ENCODE data around the gene RRN3. TPM values are rescaled to one million over a fixed set of nuclear protein-coding genes. Genes with fewer than 3 reads are reported as not detected.

RRN3 gene
- total RNA-seq, 1 experiment from 2014 or later = 40.9 TPM

- TF ChIP-seq CTCF (conservative IDR thresholded peaks at IDR 0.05) = no peak
- Histone ChIP-seq H2BK120ac (ENCODE audit: low read depth, low read length, poor library complexity, severe bottlenecking) (no peak overlapping the region), H3K4me1 (ENCODE audit: insufficient read depth, low read length) (no peaks in the 10 kb centered on the region; the same call in 1 of the 2 replicates), H4K20me1 (ENCODE audit: control insufficient read depth, insufficient read depth, insufficient read length) (no peaks in the 10 kb centered on the region), H3K9me3 (ENCODE audit: control insufficient read depth, low read depth, low read length) (no peaks in the 10 kb centered on the region), H3K4ac (ENCODE audit: low read depth, low read length) (no peak overlapping the region), H4K91ac (ENCODE audit: insufficient read length, low read depth, low read length) (no peak overlapping the region), H3K27ac (ENCODE audit: insufficient read length, low read depth, low read length) (no peak overlapping the region), H3K56ac (ENCODE audit: insufficient read length, low read depth, low read length) (peak overlapping the region; percentile 8), H3K79me2 (ENCODE audit: insufficient read depth, low read length) (peaks cover 2% of the 10 kb centered on the region; the same call in 1 of the 2 replicates), H4K5ac (ENCODE audit: insufficient read length, low read depth, low read length) (no peak overlapping the region), H2BK15ac (ENCODE audit: low read depth, low read length) (no peak overlapping the region), H3T11ph (ENCODE audit: low read length) (no peak overlapping the region), H3K23me2 (ENCODE audit: insufficient read length, low read depth, low read length, poor library complexity, severe bottlenecking) (peaks cover 3% of the 10 kb centered on the region), H3K4me2 (ENCODE audit: insufficient read depth, insufficient read length, low read length) (peak overlapping the region; percentile 49), H2BK20ac (ENCODE audit: low read depth, low read length, poor library complexity, severe bottlenecking) (no peak overlapping the region), H2AK5ac (ENCODE audit: insufficient read length, low read length) (no peak overlapping the region), H4K8ac (replicated peaks; ENCODE audit: insufficient read length, low read depth, low read length) (no peak overlapping the region), H3K79me1 (ENCODE audit: insufficient read depth, low read depth, low read length, poor library complexity, severe bottlenecking) (peaks cover 3% of the 10 kb centered on the region), H3K27me3 (ENCODE audit: insufficient read depth, low read length) (no peaks in the 10 kb centered on the region), H2AFZ (ENCODE audit: low read length) (no peak overlapping the region), H2BK5ac (ENCODE audit: insufficient read length, low read length) (no peak overlapping the region), H3K18ac (ENCODE audit: insufficient read length, low read depth, low read length) (no peak overlapping the region), H3K9ac (ENCODE audit: extremely low read depth, insufficient read length, low read length) (no peak overlapping the region), H2BK12ac (ENCODE audit: insufficient read length, low read depth, low read length) (no peak overlapping the region), H3K14ac (ENCODE audit: insufficient read depth, low read length) (no peak overlapping the region), H3K23ac (ENCODE audit: insufficient read length, low read depth, low read length) (no peak overlapping the region)
- Mint-ChIP-seq H3K4me1 (peaks cover 16 to 17% of the 10 kb centered on the region in 2 experiments), H3K4me3 (peak overlapping the region; percentile 79 to 90), H3K36me3 (ENCODE audit: insufficient read depth in 1 of 3, low read depth in 3 of 3) (peaks cover 2 to 14% (median 10%) of the 10 kb centered on the region in 3 experiments; a peak in 5 of 7 replicates), H3K27me3 (ENCODE audit: low read depth) (no peaks in the 10 kb centered on the region), H3K9me3 (no peaks in the 10 kb centered on the region), H3K27ac (peak overlapping the region in 1 of 3 experiments; percentile 49; a peak in 2 of 7 replicates)
- no peak for DNase-seq
- no CpG with 5 or more reads among the region's 19 CpGs for WGBS (ENCODE audit: extremely low coverage, insufficient read length, low lambda C conversion rate)
These were observed 39.5 kb downstream of the RRN3 start for GRCh38 chr16:15054357-15055140.

All from H9 (cell line).